Pancreas (tissue), 10 donors: ENCODE data around the gene IFITM5. TPM values are rescaled to one million over a fixed set of nuclear protein-coding genes. Genes with fewer than 3 reads are reported as not detected.
A peak's percentile ranks its signal among the peaks of the same experiment; 100 is the strongest.

Experiments
- ATAC-seq, 4 donors: fragments of 200-7000 bp; cut with Tn5 transposase; one replicate each; pipeline versions ENCODE4 v1.8.0 to v1.9.1; 2020; ENCODE audit warnings: mild to moderate bottlenecking in 4 of 4, moderate library complexity in 4 of 4
- DNase-seq, 6 donors: peaks; one replicate each; pipeline ENCODE4 v3.0.0-alpha.2; 2020
- FAIRE-seq: peaks from 2 replicates; lab custom pipeline; 2012; peaks lifted over from hg19 to GRCh38; lab: Jason Lieb, UNC
- H3K27ac ChIP-seq, 4 donors: fragments of 200-600 bp; sonication (generic); 1 replicate in 3 of 4; 2 replicates in 1 of 4; pipeline versions ENCODE4 v1.5.0 to v1.8.0; 2020
- H3K27me3 ChIP-seq, 4 donors: fragments of 200-600 bp; one replicate each; pipeline ENCODE4 v1.8.0; 2021
- H3K36me3 ChIP-seq, 3 donors: fragments of 200-600 bp; sonication (generic) in 1 of 3; one replicate each; pipeline versions ENCODE4 v1.5.0 to v1.8.0; 2020 to 2021
- H3K4me1 ChIP-seq, 3 donors: fragments of 200-600 bp; one replicate each; pipeline ENCODE4 v1.8.0; 2021
- H3K4me3 ChIP-seq, 4 donors: fragments of 200-600 bp; sonication (generic) in 2 of 4; one replicate each; pipeline versions ENCODE4 v1.5.0 to v1.8.0; 2020 to 2021
- H3K9me3 ChIP-seq, 4 donors: fragments of 200-600 bp; one replicate each; pipeline ENCODE4 v1.8.0; 2021
- CTCF ChIP-seq, 4 donors: fragments of 200-600 bp; sonication (generic) in 3 of 4; IDR thresholded peaks; one replicate each; pipeline versions ENCODE4 v1.5.0 to v1.8.0; 2021; ENCODE audit warnings: antibody characterized with exemption in 4 of 4
- WGBS, 2 donors: extraction: QIAGEN DNeasy Blood & Tissue Kit; methylation state at CpG; one replicate each; pipeline ENCODE4 v1.1.7; 2013; 5-methylcytosine and 5-hydroxymethylcytosine counted together
- intact Hi-C, 3 donors: fragments of 100-400 bp; cut with DNase I; formaldehyde crosslinking; loops; one replicate each; pipeline versions ENCODE4 v1.11.1 to v1.14.2; 2022
- polyA plus RNA-seq, 2 donors: library from polyadenylated mRNA; stranded (reverse); fragments of 200-250 nt; gene quantifications; one replicate each; pipeline ENCODE4 v1.2.3, GENCODE V29; 2013
- total RNA-seq, 6 donors: library from RNA; stranded (reverse); fragmentation: NEBNext Ultra II Directional in 4 of 6; extraction: Animal tissue kit (Norgen Biotek cat#: 25700) in 4 of 6; gene quantifications; one replicate each; pipeline versions ENCODE4 v1.2.1 to v1.2.4, GENCODE V29; 2021 to 2023
- donor health status: healthy with polysubstance abuse.
- donor health status: DM: no; HTN: no; CAD: no; lungs with moderate emphysema.
- donor health status: DM: no; HTN: no; CAD: no.
- donor health status: control.
- donor health status: control.
- donor health status: Bipolar disorder and iron deficiency.
- donor health status: DM: yes; HTN: yes; CAD: no.
- donor health status: DM: no; HTN: no; CAD: no.
- donor health status: DM: no; HTN: no; CAD: no.
- donor health status: DM: yes; HTN: yes; CAD: no.

IFITM5 gene
- total and polyA plus RNA-seq, 8 donors: 0.56 to 1.2 TPM; not detected in 6

GRCh38 chr11:279040-279965 lies 20.0 kb downstream of the IFITM5 start:
- H3K4me1 ChIP-seq: peaks cover 0 to 20% (median 0%) of the 10 kb centered on the region in 3 donors
- no peaks in the 10 kb centered on the region for H3K9me3 ChIP-seq
- no peak overlapping the region for H3K27ac ChIP-seq
- peaks cover 0 to 32% (median 14%) of the 10 kb centered on the region in 4 donors for H3K27me3 ChIP-seq
- DNase-seq: peak in 5 of 6 donors; percentile 11 to 82 (median 41)
- TF ChIP-seq CTCF (IDR thresholded peaks at IDR 0.05): no peak
- H3K36me3 ChIP-seq: no peaks in the 10 kb centered on the region
- ATAC-seq: peak in 2 of 4 donors; percentile 1 to 14
- FAIRE-seq: no peak
- H3K4me3 ChIP-seq: peak overlapping the region in 2 of 4 donors; percentile 20 to 41
- 18 to 20% methylated on average over 55 to 97 of the region's 97 CpGs for WGBS, 2 donors
- intact Hi-C loops: no loop called here

- Histone ChIP-seq H3K27me3 (peaks cover 0 to 28% (median 14%) of the 10 kb centered on the region in 4 donors), H3K36me3 (no peaks in the 10 kb centered on the region), H3K4me3 (peak within 1 kb of the TSS in 1 of 4 donors; percentile 41), H3K4me1 (peaks cover 0 to 20% (median 0%) of the 10 kb centered on the region in 3 donors), H3K9me3 (no peaks in the 10 kb centered on the region), H3K27ac (no peak within 1 kb of the TSS)
- intact Hi-C loops: no loop called here
- peak in 3 of 6 donors; percentile 7 to 71 (median 32) for DNase-seq
- no peak for ATAC-seq
- WGBS, 2 donors: 76 to 78% methylated on average over 21 of the region's 21 CpGs
- TF ChIP-seq CTCF (IDR thresholded peaks at IDR 0.05): no peak
- FAIRE-seq: no peak
These were observed 21.1 kb downstream of the IFITM5 start, which contains the start of gene NLRP6 for GRCh38 chr11:278001-278951. Gene NLRP6, plus strand, starts transcription at chr11:278407. Its CDS starts 163 bp downstream, at chr11:278570.

- intact Hi-C loops: no loop called here
- ATAC-seq (no peak), DNase-seq (no peak), FAIRE-seq (no peak)
- Histone ChIP-seq H3K9me3 (no peaks in the 10 kb centered on the region), H3K4me3 (no peak overlapping the region), H3K27ac (no peak overlapping the region), H3K4me1 (peaks cover 0 to 18% (median 0%) of the 10 kb centered on the region in 3 donors), H3K27me3 (peaks cover 0 to 11% (median 5%) of the 10 kb centered on the region in 4 donors), H3K36me3 (no peaks in the 10 kb centered on the region)
- no peak for TF ChIP-seq CTCF (IDR thresholded peaks at IDR 0.05)
These were observed 23.1 kb downstream of the IFITM5 start for GRCh38 chr11:276219-276618.

GRCh38 chr11:272931-273198 lies 26.5 kb downstream of the IFITM5 start:
- intact Hi-C loops: no loop called here
- H3K4me1 ChIP-seq: no peaks in the 10 kb centered on the region
- no peak for FAIRE-seq
- H3K27me3 ChIP-seq: no peaks in the 10 kb centered on the region
- DNase-seq: no peak
- H3K36me3 ChIP-seq: no peaks in the 10 kb centered on the region
- H3K27ac ChIP-seq: no peak overlapping the region
- ATAC-seq: no peak
- WGBS, 2 donors: 81 to 89% methylated on average over 6 of the region's 6 CpGs
- no peak for TF ChIP-seq CTCF (IDR thresholded peaks at IDR 0.05)
- H3K9me3 ChIP-seq: no peaks in the 10 kb centered on the region
- H3K4me3 ChIP-seq: no peak overlapping the region
